Sigmoid colon (tissue), 4 donors: ENCODE measurements around the gene CARS1.

Source experiments
- EP300 ChIP-seq, 4 donors: sonication (generic); formaldehyde crosslinking; IDR thresholded peaks; one replicate each; pipeline ENCODE4 v1.6.1; 2017; ENCODE audit warnings: antibody characterized with exemption in 4 of 4
- POLR2A ChIP-seq, 2 donors: fragments of 450-650 bp; IDR thresholded peaks; one replicate each; pipeline ENCODE4 v1.6.1; 2016; ENCODE audit warnings: antibody characterized with exemption in 2 of 2, mild to moderate bottlenecking in 2 of 2, moderate library complexity in 2 of 2
- POLR2AphosphoS5 ChIP-seq, 4 donors: sonication (generic); formaldehyde crosslinking; IDR thresholded peaks; one replicate each; pipeline ENCODE4 v1.6.1; 2017; ENCODE audit warnings: antibody characterized with exemption in 4 of 4
- TF ChIP-seq, protein P1 (sequence below), 4 experiments: fragments of 450-650 bp in 3 of 4; fragments of 200-600 bp in 1 of 4; IDR thresholded peaks; one replicate each; pipeline ENCODE4 v1.5.1; 2016 to 2019; ENCODE audit warnings: antibody characterized with exemption in 4 of 4, mild to moderate bottlenecking in 3 of 4, moderate library complexity in 2 of 4

DNA sequence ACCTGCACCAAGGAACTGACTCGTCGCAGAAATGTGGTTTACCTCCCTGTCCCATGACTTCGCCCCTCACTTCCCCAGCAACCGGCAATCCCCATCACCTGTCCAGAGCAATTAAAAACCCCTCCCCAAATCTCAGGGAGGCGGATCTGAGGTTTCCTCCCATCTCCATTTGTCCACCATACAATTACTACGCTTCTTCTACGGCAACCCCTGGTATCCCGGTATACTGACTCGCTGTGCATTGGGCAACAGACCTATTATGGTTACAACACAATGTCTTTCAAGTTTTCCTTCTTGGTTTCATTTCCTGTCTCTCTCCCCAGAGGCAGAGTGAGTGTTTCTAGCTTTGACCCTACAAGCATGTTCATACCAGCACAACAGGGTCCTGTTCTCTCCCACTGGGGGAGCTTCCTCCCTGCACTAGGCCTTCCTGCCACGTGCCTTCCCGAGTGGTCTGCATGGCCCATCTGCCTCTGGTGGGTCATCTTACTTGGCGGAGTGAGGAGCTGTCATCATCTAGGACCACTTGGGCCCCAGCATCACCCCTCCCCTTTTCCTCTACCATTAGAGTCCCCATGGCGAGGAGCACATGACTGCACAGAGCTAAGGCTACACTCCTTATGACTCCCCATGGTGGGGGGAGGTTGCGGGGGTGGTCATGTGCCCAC lies 34.8 kb downstream of the CARS1 start:
- TF ChIP-seq, protein P1, sequence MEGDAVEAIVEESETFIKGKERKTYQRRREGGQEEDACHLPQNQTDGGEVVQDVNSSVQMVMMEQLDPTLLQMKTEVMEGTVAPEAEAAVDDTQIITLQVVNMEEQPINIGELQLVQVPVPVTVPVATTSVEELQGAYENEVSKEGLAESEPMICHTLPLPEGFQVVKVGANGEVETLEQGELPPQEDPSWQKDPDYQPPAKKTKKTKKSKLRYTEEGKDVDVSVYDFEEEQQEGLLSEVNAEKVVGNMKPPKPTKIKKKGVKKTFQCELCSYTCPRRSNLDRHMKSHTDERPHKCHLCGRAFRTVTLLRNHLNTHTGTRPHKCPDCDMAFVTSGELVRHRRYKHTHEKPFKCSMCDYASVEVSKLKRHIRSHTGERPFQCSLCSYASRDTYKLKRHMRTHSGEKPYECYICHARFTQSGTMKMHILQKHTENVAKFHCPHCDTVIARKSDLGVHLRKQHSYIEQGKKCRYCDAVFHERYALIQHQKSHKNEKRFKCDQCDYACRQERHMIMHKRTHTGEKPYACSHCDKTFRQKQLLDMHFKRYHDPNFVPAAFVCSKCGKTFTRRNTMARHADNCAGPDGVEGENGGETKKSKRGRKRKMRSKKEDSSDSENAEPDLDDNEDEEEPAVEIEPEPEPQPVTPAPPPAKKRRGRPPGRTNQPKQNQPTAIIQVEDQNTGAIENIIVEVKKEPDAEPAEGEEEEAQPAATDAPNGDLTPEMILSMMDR (IDR thresholded peaks at IDR 0.05): no peak
- TF ChIP-seq EP300 (IDR thresholded peaks at IDR 0.05): no peak
- no peak for TF ChIP-seq POLR2AphosphoS5 (IDR thresholded peaks at IDR 0.05)
- no peak for TF ChIP-seq POLR2A (IDR thresholded peaks at IDR 0.05)
